ENCODE results near the gene BANP.
"Not testable (repeated sequence)": the region's sequence is repeated elsewhere in the genome, so short reads cannot be mapped to it uniquely, and the experiment has no call there.

The BANP gene

GRCh38 chr16:87965417-87965816 lies 14.2 kb downstream of the BANP start:
- in situ Hi-C loops (cut with HindIII; ENCODE audit: low sequenced_read_pairs) = no loop called here

GRCh38 chr16:87966064-87966645 lies 14.9 kb downstream of the BANP start:
- in situ Hi-C loops (cut with HindIII; ENCODE audit: low sequenced_read_pairs) = no loop called here

- in situ Hi-C loops (cut with HindIII; ENCODE audit: low sequenced_read_pairs) = no loop called here
Observed at GRCh38 chr16:87966685-87967185, 15.5 kb downstream of the BANP start.

GRCh38 chr16:87968541-87968940 lies 17.3 kb downstream of the BANP start:
- in situ Hi-C loops (cut with HindIII; ENCODE audit: low sequenced_read_pairs) = no loop called here

- in situ Hi-C loops (cut with HindIII; ENCODE audit: low sequenced_read_pairs) = no loop called here
Observed at GRCh38 chr16:87970186-87970585, 19.0 kb downstream of the BANP start.

- in situ Hi-C loops (cut with HindIII; ENCODE audit: low sequenced_read_pairs) = no loop called here
Observed at GRCh38 chr16:87971933-87972332, 20.7 kb downstream of the BANP start.

GRCh38 chr16:87973717-87974116 lies 22.5 kb downstream of the BANP start:
- in situ Hi-C loops (cut with HindIII; ENCODE audit: low sequenced_read_pairs) = no loop called here

- in situ Hi-C loops (cut with HindIII; ENCODE audit: low sequenced_read_pairs) = no loop called here
Observed at GRCh38 chr16:87974178-87974577, 22.9 kb downstream of the BANP start.

GRCh38 chr16:87976665-87977064 lies 25.4 kb downstream of the BANP start:
- in situ Hi-C loops (cut with HindIII; ENCODE audit: low sequenced_read_pairs) = no loop called here

- in situ Hi-C loops (cut with HindIII; ENCODE audit: low sequenced_read_pairs) = no loop called here
Observed at GRCh38 chr16:87978127-87978526, 26.9 kb downstream of the BANP start.

GRCh38 chr16:87979352-87979751 lies 28.1 kb downstream of the BANP start:
- in situ Hi-C loops (cut with HindIII; ENCODE audit: low sequenced_read_pairs) = no loop called here

- in situ Hi-C loops (cut with HindIII; ENCODE audit: low sequenced_read_pairs) = not testable (repeated sequence)
Observed at GRCh38 chr16:87979911-87980630, 28.8 kb downstream of the BANP start.

GRCh38 chr16:87981376-87981775 lies 30.1 kb downstream of the BANP start:
- in situ Hi-C loops (cut with HindIII; ENCODE audit: low sequenced_read_pairs) = not testable (repeated sequence)

GRCh38 chr16:87982581-87983041 lies 31.4 kb downstream of the BANP start:
- in situ Hi-C loops (cut with HindIII; ENCODE audit: low sequenced_read_pairs) = no loop called here

GRCh38 chr16:87983072-87983736 lies 32.0 kb downstream of the BANP start:
- in situ Hi-C loops (cut with HindIII; ENCODE audit: low sequenced_read_pairs) = not testable (repeated sequence)

GRCh38 chr16:87983737-87984097 lies 32.5 kb downstream of the BANP start:
- in situ Hi-C loops (cut with HindIII; ENCODE audit: low sequenced_read_pairs) = not testable (repeated sequence)

- in situ Hi-C loops (cut with HindIII; ENCODE audit: low sequenced_read_pairs) = not testable (repeated sequence)
Observed at GRCh38 chr16:87984180-87984579, 32.9 kb downstream of the BANP start.

GRCh38 chr16:87984632-87985267 lies 33.5 kb downstream of the BANP start:
- in situ Hi-C loops (cut with HindIII; ENCODE audit: low sequenced_read_pairs) = no loop called here

GRCh38 chr16:87985493-87985892 lies 34.3 kb downstream of the BANP start:
- in situ Hi-C loops (cut with HindIII; ENCODE audit: low sequenced_read_pairs) = not testable (repeated sequence)

- in situ Hi-C loops (cut with HindIII; ENCODE audit: low sequenced_read_pairs) = not testable (repeated sequence)
Observed at GRCh38 chr16:87986361-87986849, 35.2 kb downstream of the BANP start.

GRCh38 chr16:87988596-87988995 lies 37.4 kb downstream of the BANP start:
- in situ Hi-C loops (cut with HindIII; ENCODE audit: low sequenced_read_pairs) = not testable (repeated sequence)
